Large intestine (tissue), 3 donors: ENCODE data around the gene OLAH. TPM values are rescaled to one million over a fixed set of nuclear protein-coding genes. Genes with fewer than 3 reads are reported as not detected.

ENCODE experiments used
- DNase-seq, 2 donors: peaks; one replicate each; pipeline versions ENCODE4 v3.0.0 to v3.0.0-alpha.2; 2013
- H3K27ac ChIP-seq: one replicate; pipeline ENCODE4 v1.5.1; 2013; ENCODE audit warnings: low read length
- H3K27me3 ChIP-seq: 2 replicates; pipeline ENCODE4 v1.6.1; 2013; ENCODE audit warnings: low read length; ENCODE audit not compliant: control insufficient read depth, insufficient read depth
- H3K36me3 ChIP-seq: 2 replicates; pipeline ENCODE4 v1.6.1; 2013; ENCODE audit warnings: low read length; ENCODE audit not compliant: control insufficient read depth, insufficient read depth
- H3K4me1 ChIP-seq: one replicate; pipeline ENCODE4 v1.6.1; 2013; ENCODE audit warnings: low read length; ENCODE audit not compliant: control insufficient read depth, insufficient read depth
- H3K4me3 ChIP-seq: one replicate; pipeline ENCODE4 v1.5.1; 2013; ENCODE audit warnings: low read length
- H3K9me3 ChIP-seq: one replicate; pipeline ENCODE4 v1.6.1; 2013; ENCODE audit warnings: mild to moderate bottlenecking, low read depth, low read length, moderate library complexity; ENCODE audit not compliant: control insufficient read depth
- WGBS: methylation state at CpG from one replicate; pipeline ENCODE4 v1.1.5; 2013; ENCODE audit warnings: low lambda C conversion rate; ENCODE audit not compliant: insufficient coverage; 5-methylcytosine and 5-hydroxymethylcytosine counted together
- polyA plus RNA-seq: library from polyadenylated mRNA; unstranded; fragments of 120-200 nt; gene quantifications from one replicate; pipeline ENCODE4 v1.2.1, GENCODE V29; 2013

OLAH gene
- polyA plus RNA-seq, 1 donor = not detected

GRCh38 chr10:15037691-15038090 lies 6.1 kb upstream of the OLAH start:
- WGBS = no CpG with 5 or more reads among the region's 4 CpGs
- Histone ChIP-seq H3K4me1 (no peaks in the 10 kb centered on the region), H3K9me3 (no peaks in the 10 kb centered on the region), H3K36me3 (no peaks in the 10 kb centered on the region), H3K27ac (no peak overlapping the region), H3K27me3 (no peaks in the 10 kb centered on the region), H3K4me3 (no peak overlapping the region)
- DNase-seq = no peak

GRCh38 chr10:15038416-15038815 lies 5.3 kb upstream of the OLAH start:
- Histone ChIP-seq H3K27me3 (no peaks in the 10 kb centered on the region), H3K9me3 (no peaks in the 10 kb centered on the region), H3K36me3 (no peaks in the 10 kb centered on the region), H3K27ac (no peak overlapping the region), H3K4me3 (no peak overlapping the region), H3K4me1 (no peaks in the 10 kb centered on the region)
- no peak for DNase-seq
- no CpG with 5 or more reads among the region's 10 CpGs for WGBS

- H3K27ac ChIP-seq = no peak overlapping the region
- H3K27me3 ChIP-seq = no peaks in the 10 kb centered on the region
- WGBS = no CpG with 5 or more reads among the region's 1 CpG
Measured at GRCh38 chr10:15045380-15045779, 1.6 kb downstream of the OLAH start.

GRCh38 chr10:15046626-15047025 lies 2.9 kb downstream of the OLAH start:
- Histone ChIP-seq H3K4me3 (no peak overlapping the region), H3K9me3 (no peaks in the 10 kb centered on the region), H3K36me3 (no peaks in the 10 kb centered on the region), H3K4me1 (no peaks in the 10 kb centered on the region), H3K27me3 (no peaks in the 10 kb centered on the region), H3K27ac (no peak overlapping the region)
- WGBS = no CpG with 5 or more reads among the region's 5 CpGs
- DNase-seq = no peak

More at GRCh38 chr10:15045380-15045779, 1.6 kb downstream of the OLAH start:
- DNase-seq = no peak
- Histone ChIP-seq H3K36me3 (no peaks in the 10 kb centered on the region), H3K4me3 (no peak overlapping the region), H3K4me1 (no peaks in the 10 kb centered on the region), H3K9me3 (no peaks in the 10 kb centered on the region)

- no peaks in the 10 kb centered on the region for H3K27me3 ChIP-seq
- H3K4me1 ChIP-seq = no peaks in the 10 kb centered on the region
- no peak overlapping the region for H3K4me3 ChIP-seq
- H3K9me3 ChIP-seq = no peaks in the 10 kb centered on the region
- H3K27ac ChIP-seq = no peak overlapping the region
- no peak for DNase-seq
- H3K36me3 ChIP-seq = no peaks in the 10 kb centered on the region
Measured at GRCh38 chr10:15049533-15049932, 5.8 kb downstream of the OLAH start.

GRCh38 chr10:15052121-15052520 lies 8.4 kb downstream of the OLAH start:
- WGBS = no CpG with 5 or more reads among the region's 7 CpGs
- H3K36me3 ChIP-seq = no peaks in the 10 kb centered on the region
- H3K4me1 ChIP-seq = no peaks in the 10 kb centered on the region
- DNase-seq = no peak
- no peak overlapping the region for H3K27ac ChIP-seq
- no peaks in the 10 kb centered on the region for H3K27me3 ChIP-seq
- H3K9me3 ChIP-seq = no peaks in the 10 kb centered on the region
- H3K4me3 ChIP-seq = no peak overlapping the region

- H3K27ac ChIP-seq = no peak overlapping the region
- no CpG with 5 or more reads among the region's 3 CpGs for WGBS
- H3K36me3 ChIP-seq = no peaks in the 10 kb centered on the region
- no peaks in the 10 kb centered on the region for H3K27me3 ChIP-seq
- no peak overlapping the region for H3K4me3 ChIP-seq
- no peaks in the 10 kb centered on the region for H3K4me1 ChIP-seq
- no peaks in the 10 kb centered on the region for H3K9me3 ChIP-seq
- no peak for DNase-seq
Measured at GRCh38 chr10:15053061-15053460, 9.3 kb downstream of the OLAH start.

GRCh38 chr10:15058689-15059088 lies 14.9 kb downstream of the OLAH start:
- H3K4me3 ChIP-seq = no peak overlapping the region
- H3K36me3 ChIP-seq = no peaks in the 10 kb centered on the region
- DNase-seq = no peak
- H3K9me3 ChIP-seq = peaks cover 5% of the 10 kb centered on the region
- H3K27me3 ChIP-seq = no peaks in the 10 kb centered on the region
- H3K4me1 ChIP-seq = no peaks in the 10 kb centered on the region
- WGBS = no CpG with 5 or more reads among the region's 1 CpG
- H3K27ac ChIP-seq = no peak overlapping the region

GRCh38 chr10:15059914-15060313 lies 16.2 kb downstream of the OLAH start:
- H3K9me3 ChIP-seq = peaks cover 5% of the 10 kb centered on the region
- no peaks in the 10 kb centered on the region for H3K4me1 ChIP-seq
- H3K36me3 ChIP-seq = no peaks in the 10 kb centered on the region

GRCh38 chr10:15060638-15061037 lies 16.9 kb downstream of the OLAH start:
- H3K27me3 ChIP-seq = no peaks in the 10 kb centered on the region
- H3K4me3 ChIP-seq = no peak overlapping the region
- 93% methylated on average over 2 of the region's 2 CpGs for WGBS

More at GRCh38 chr10:15059914-15060313, 16.2 kb downstream of the OLAH start:
- no peaks in the 10 kb centered on the region for H3K27me3 ChIP-seq
- no peak overlapping the region for H3K4me3 ChIP-seq
- no peak for DNase-seq
- no peak overlapping the region for H3K27ac ChIP-seq
- WGBS = 92% methylated on average over 2 of the region's 4 CpGs

GRCh38 chr10:15067154-15067553 lies 23.4 kb downstream of the OLAH start:
- no peaks in the 10 kb centered on the region for H3K36me3 ChIP-seq
- no peaks in the 10 kb centered on the region for H3K4me1 ChIP-seq
- DNase-seq = no peak
- no peak overlapping the region for H3K4me3 ChIP-seq
- H3K27me3 ChIP-seq = no peaks in the 10 kb centered on the region
- H3K27ac ChIP-seq = no peak overlapping the region
- no CpG with 5 or more reads among the region's 5 CpGs for WGBS
- H3K9me3 ChIP-seq = peaks cover 2% of the 10 kb centered on the region

More at GRCh38 chr10:15060638-15061037, 16.9 kb downstream of the OLAH start:
- Histone ChIP-seq H3K9me3 (peaks cover 5% of the 10 kb centered on the region), H3K4me1 (no peaks in the 10 kb centered on the region), H3K36me3 (no peaks in the 10 kb centered on the region), H3K27ac (no peak overlapping the region)
- no peak for DNase-seq
